Activated CD4-positive, CD25-positive, alpha-beta regulatory T cell treated with anti-CD3 and anti-CD28 coated beads, Interleukin-2, amount 50 U/mL, for 72 hours (primary cell): ENCODE data around the gene SORBS2.

Experiments
- DNase-seq: peaks from one replicate; pipeline ENCODE4 v3.0.0; 2021

SORBS2 gene

GRCh38 chr4:185800266-185800945 lies 11.6 kb downstream of the SORBS2 start:
- no peak for DNase-seq

GRCh38 chr4:185799442-185799841 lies 12.6 kb downstream of the SORBS2 start:
- no peak for DNase-seq

GRCh38 chr4:185797596-185798338 lies 14.2 kb downstream of the SORBS2 start:
- DNase-seq = no peak

- DNase-seq = no peak
Measured at GRCh38 chr4:185797018-185797417, 15.0 kb downstream of the SORBS2 start.

GRCh38 chr4:185796176-185796575 lies 15.8 kb downstream of the SORBS2 start:
- no peak for DNase-seq

GRCh38 chr4:185794637-185795036 lies 17.4 kb downstream of the SORBS2 start:
- DNase-seq = no peak

GRCh38 chr4:185793716-185794115 lies 18.3 kb downstream of the SORBS2 start:
- no peak for DNase-seq

GRCh38 chr4:185793116-185793485 lies 18.9 kb downstream of the SORBS2 start:
- DNase-seq = no peak

- DNase-seq = no peak
Measured at GRCh38 chr4:185792384-185793115, 19.4 kb downstream of the SORBS2 start.

GRCh38 chr4:185787926-185788679 lies 23.9 kb downstream of the SORBS2 start:
- no peak for DNase-seq

- DNase-seq = no peak
Measured at GRCh38 chr4:185786422-185786821, 25.6 kb downstream of the SORBS2 start.

- DNase-seq = no peak
Measured at GRCh38 chr4:185783574-185783973, 28.4 kb downstream of the SORBS2 start.

- no peak for DNase-seq
Measured at GRCh38 chr4:185782523-185782922, 29.5 kb downstream of the SORBS2 start.

GRCh38 chr4:185781555-185782215 lies 30.3 kb downstream of the SORBS2 start:
- no peak for DNase-seq

GRCh38 chr4:185780472-185780871 lies 31.5 kb downstream of the SORBS2 start:
- DNase-seq = no peak

GRCh38 chr4:185779517-185779916 lies 32.5 kb downstream of the SORBS2 start:
- DNase-seq = no peak

- DNase-seq = no peak
Measured at GRCh38 chr4:185778307-185778706, 33.7 kb downstream of the SORBS2 start.

GRCh38 chr4:185775792-185776555 lies 36.0 kb downstream of the SORBS2 start:
- DNase-seq = no peak

GRCh38 chr4:185774845-185775680 lies 36.9 kb downstream of the SORBS2 start:
- no peak for DNase-seq

- no peak for DNase-seq
Measured at GRCh38 chr4:185774131-185774653, 37.8 kb downstream of the SORBS2 start.

GRCh38 chr4:185773419-185773818 lies 38.6 kb downstream of the SORBS2 start:
- DNase-seq = no peak
